ENCODE measurements around the gene DNAH7. TPM values are rescaled to one million over a fixed set of nuclear protein-coding genes. Genes with fewer than 3 reads are reported as not detected.
A peak's percentile ranks its signal among the peaks of the same experiment; 100 is the strongest.
"Not testable (repeated sequence)": the region's sequence is repeated elsewhere in the genome, so short reads cannot be mapped to it uniquely, and the experiment has no call there.

Gene DNAH7
- total RNA-seq, 2 donors from 2014 or later = 0.02 to 0.11 TPM

DNA sequence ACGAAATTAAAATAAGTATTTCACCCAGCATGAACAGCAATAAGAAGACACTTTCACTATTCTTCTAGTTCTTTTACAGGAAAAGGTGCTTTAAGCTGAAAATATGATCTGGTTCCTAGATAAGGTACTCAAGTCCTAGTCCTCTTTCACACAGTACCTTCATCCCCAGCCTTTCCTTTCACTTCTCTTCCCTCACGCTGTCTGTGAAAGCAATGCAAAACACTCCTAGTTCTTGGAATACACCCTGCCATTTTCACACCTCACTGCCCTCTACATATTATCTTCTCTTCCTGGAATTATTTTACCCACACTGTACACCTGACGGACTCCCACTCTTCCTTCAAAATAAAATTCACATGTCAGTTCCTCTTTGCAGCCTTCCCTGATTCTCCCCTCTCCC is 82.9 kb downstream of the DNAH7 start:
- DNase-seq (ENCODE audit: low spot score) = no peak
- no peaks in the 10 kb centered on the region for H3K4me1 Mint-ChIP-seq (ENCODE audit: low read depth in 2 of 2)
- H3K36me3 Mint-ChIP-seq = no peaks in the 10 kb centered on the region
- no peak for ATAC-seq
- H3K9me3 Mint-ChIP-seq = no peaks in the 10 kb centered on the region
- no peak overlapping the region for H3K27ac Mint-ChIP-seq
- no peak overlapping the region for H3K4me3 Mint-ChIP-seq
- peaks cover 2 to 7% of the 10 kb centered on the region in 2 donors for H3K27me3 Mint-ChIP-seq

DNA sequence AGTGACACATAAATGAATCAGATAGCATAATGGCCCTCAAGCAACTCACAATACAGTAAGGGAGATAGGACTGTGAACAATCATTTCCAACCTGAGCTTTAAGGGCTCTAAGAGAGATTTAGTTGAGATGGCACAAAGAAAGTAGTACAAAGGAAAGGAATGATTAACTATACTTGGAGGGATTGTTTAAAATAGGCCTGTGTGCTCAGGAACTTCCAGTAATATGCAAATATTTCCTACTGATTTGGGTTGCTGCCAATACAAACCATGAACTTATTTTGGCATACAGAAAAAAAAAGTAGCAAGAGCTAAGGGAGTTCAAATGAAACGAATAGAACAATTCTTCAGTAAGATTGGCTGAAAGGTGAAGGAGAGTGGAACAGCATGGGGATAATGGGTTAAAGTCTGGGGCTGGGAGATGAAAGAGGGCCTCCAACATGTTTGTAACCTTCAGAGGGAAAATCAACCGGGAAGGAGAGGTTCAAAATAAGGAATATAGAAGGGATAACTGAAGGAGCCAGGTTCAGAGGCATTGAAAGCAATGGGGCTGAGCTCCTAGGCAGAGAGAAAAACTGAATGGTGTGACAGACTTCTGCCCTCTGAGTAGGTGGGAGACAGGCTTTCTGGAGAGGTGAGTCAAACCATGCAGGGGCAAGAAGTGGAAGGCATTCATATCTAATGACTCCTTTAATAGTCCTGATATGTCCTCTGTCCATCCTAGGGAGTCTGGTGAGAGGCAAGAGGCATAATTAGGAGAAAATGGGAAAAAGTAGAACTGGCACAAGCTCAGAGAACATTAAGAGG is 83.5 kb downstream of the DNAH7 start:
- Mint-ChIP-seq H3K4me1 (ENCODE audit: low read depth in 2 of 2) (no peaks in the 10 kb centered on the region), H3K27me3 (peaks cover 2 to 7% of the 10 kb centered on the region in 2 donors), H3K4me3 (no peak overlapping the region), H3K36me3 (no peaks in the 10 kb centered on the region), H3K27ac (no peak overlapping the region), H3K9me3 (peaks cover 2% of the 10 kb centered on the region)
- no peak for DNase-seq (ENCODE audit: low spot score)
- peak in 1 of 2 donors; percentile 55 for ATAC-seq

- no peaks in the 10 kb centered on the region for H3K4me1 Mint-ChIP-seq (ENCODE audit: low read depth in 2 of 2)
- H3K9me3 Mint-ChIP-seq = no peaks in the 10 kb centered on the region
- ATAC-seq (no peak), DNase-seq (ENCODE audit: low spot score) (no peak)
- no peak overlapping the region for H3K4me3 Mint-ChIP-seq
- no peaks in the 10 kb centered on the region for H3K36me3 Mint-ChIP-seq
- H3K27me3 Mint-ChIP-seq = peaks cover 4 to 20% of the 10 kb centered on the region in 2 donors
- no peak overlapping the region for H3K27ac Mint-ChIP-seq
These were observed 101.3 kb downstream of the DNAH7 start for GRCh38 chr2:195967336-195967735.

- no peak for DNase-seq (ENCODE audit: low spot score)
- H3K27me3 Mint-ChIP-seq = peaks cover 0 to 13% of the 10 kb centered on the region in 2 donors
- H3K4me3 Mint-ChIP-seq = no peak overlapping the region
- no peaks in the 10 kb centered on the region for H3K9me3 Mint-ChIP-seq
- H3K27ac Mint-ChIP-seq = no peak overlapping the region
- no peaks in the 10 kb centered on the region for H3K4me1 Mint-ChIP-seq (ENCODE audit: low read depth in 2 of 2)
- ATAC-seq = no peak
- H3K36me3 Mint-ChIP-seq = no peaks in the 10 kb centered on the region
These were observed 106.8 kb downstream of the DNAH7 start for GRCh38 chr2:195961873-195962272.

- Mint-ChIP-seq H3K27me3 (peaks cover 0 to 7% of the 10 kb centered on the region in 2 donors), H3K4me1 (ENCODE audit: low read depth in 2 of 2) (no peaks in the 10 kb centered on the region)
- no peak for ATAC-seq
These were observed 109.3 kb downstream of the DNAH7 start for GRCh38 chr2:195959341-195959740.

GRCh38 chr2:195956725-195957124 is 111.9 kb downstream of the DNAH7 start:
- peaks cover 4% of the 10 kb centered on the region for H3K9me3 Mint-ChIP-seq

More at GRCh38 chr2:195959341-195959740, 109.3 kb downstream of the DNAH7 start:
- Mint-ChIP-seq H3K9me3 (no peaks in the 10 kb centered on the region), H3K36me3 (no peaks in the 10 kb centered on the region), H3K4me3 (no peak overlapping the region), H3K27ac (no peak overlapping the region)
- no peak for DNase-seq (ENCODE audit: low spot score)

DNA sequence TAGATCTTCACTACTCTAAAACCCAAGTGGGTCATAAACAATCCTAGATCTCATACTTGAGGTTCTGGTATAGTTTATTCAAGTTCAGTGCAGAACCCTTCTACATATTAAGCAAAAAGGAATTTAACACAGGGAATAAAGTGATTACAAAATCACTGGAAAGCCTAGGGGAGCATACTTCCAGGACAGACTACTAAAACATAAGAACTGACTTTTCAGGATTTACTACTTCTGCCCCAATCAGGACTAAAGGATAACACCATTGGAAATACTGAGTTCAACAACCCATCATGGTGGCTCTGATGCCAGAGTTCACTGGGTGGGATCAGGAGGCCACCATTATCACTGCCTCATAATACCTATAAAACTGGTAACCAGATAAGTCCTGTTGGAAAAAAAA is 123.6 kb downstream of the DNAH7 start:
- Mint-ChIP-seq H3K27ac (no peak overlapping the region), H3K9me3 (peaks cover 2% of the 10 kb centered on the region), H3K36me3 (no peaks in the 10 kb centered on the region), H3K4me3 (no peak overlapping the region), H3K4me1 (ENCODE audit: low read depth in 2 of 2) (no peaks in the 10 kb centered on the region), H3K27me3 (peaks cover 0 to 12% of the 10 kb centered on the region in 2 donors)
- DNase-seq (ENCODE audit: low spot score) (no peak), ATAC-seq (no peak)

More at GRCh38 chr2:195956725-195957124, 111.9 kb downstream of the DNAH7 start:
- DNase-seq (ENCODE audit: low spot score) = no peak
- Mint-ChIP-seq H3K36me3 (no peaks in the 10 kb centered on the region), H3K4me1 (ENCODE audit: low read depth in 2 of 2) (no peaks in the 10 kb centered on the region), H3K27ac (no peak overlapping the region), H3K27me3 (peaks cover 0 to 7% of the 10 kb centered on the region in 2 donors), H3K4me3 (no peak overlapping the region)
- no peak for ATAC-seq

DNA sequence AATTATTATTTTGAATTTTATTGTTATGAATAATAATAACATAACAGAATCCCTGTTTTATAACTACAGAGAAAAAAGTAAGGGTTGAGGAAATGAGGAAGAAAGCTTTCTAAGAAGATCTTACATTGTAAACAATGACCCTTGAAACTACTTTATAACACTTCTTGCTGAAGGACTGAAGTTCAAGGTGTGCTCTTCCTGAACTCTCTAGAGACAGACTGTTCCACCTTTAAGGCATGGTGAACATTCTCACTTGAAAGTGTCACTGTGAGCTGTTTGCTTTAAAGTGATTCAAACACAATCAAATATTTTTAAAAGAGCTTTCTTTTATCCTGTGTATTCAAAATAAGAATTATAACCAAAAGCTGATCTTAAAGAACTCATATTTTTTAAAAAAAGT is 131.5 kb downstream of the DNAH7 start:
- no peak for DNase-seq (ENCODE audit: low spot score)
- H3K4me3 Mint-ChIP-seq = no peak overlapping the region
- H3K36me3 Mint-ChIP-seq = no peaks in the 10 kb centered on the region
- no peaks in the 10 kb centered on the region for H3K4me1 Mint-ChIP-seq (ENCODE audit: low read depth in 2 of 2)
- H3K27me3 Mint-ChIP-seq = peaks cover 3 to 16% of the 10 kb centered on the region in 2 donors
- no peaks in the 10 kb centered on the region for H3K9me3 Mint-ChIP-seq
- no peak overlapping the region for H3K27ac Mint-ChIP-seq
- ATAC-seq = no peak

- Mint-ChIP-seq H3K4me1 (ENCODE audit: low read depth in 2 of 2) (no peaks in the 10 kb centered on the region), H3K27me3 (peaks cover 3 to 9% of the 10 kb centered on the region in 2 donors), H3K4me3 (no peak overlapping the region), H3K27ac (no peak overlapping the region), H3K9me3 (no peaks in the 10 kb centered on the region), H3K36me3 (no peaks in the 10 kb centered on the region)
- DNase-seq (ENCODE audit: low spot score) (no peak), ATAC-seq (no peak)
These were observed 134.2 kb downstream of the DNAH7 start for GRCh38 chr2:195934484-195934883.

GRCh38 chr2:195929531-195929930 is 139.1 kb downstream of the DNAH7 start:
- Mint-ChIP-seq H3K27ac (no peak overlapping the region), H3K36me3 (no peaks in the 10 kb centered on the region), H3K4me1 (ENCODE audit: low read depth in 2 of 2) (no peaks in the 10 kb centered on the region), H3K9me3 (no peaks in the 10 kb centered on the region), H3K27me3 (no peaks in the 10 kb centered on the region), H3K4me3 (no peak overlapping the region)
- ATAC-seq (no peak), DNase-seq (ENCODE audit: low spot score) (no peak)

- DNase-seq (ENCODE audit: low spot score) = no peak
- no peak overlapping the region for H3K27ac Mint-ChIP-seq
- no peaks in the 10 kb centered on the region for H3K4me1 Mint-ChIP-seq (ENCODE audit: low read depth in 2 of 2)
- ATAC-seq = no peak
- no peaks in the 10 kb centered on the region for H3K36me3 Mint-ChIP-seq
- H3K4me3 Mint-ChIP-seq = no peak overlapping the region
- peaks cover 0 to 4% of the 10 kb centered on the region in 2 donors for H3K27me3 Mint-ChIP-seq
- H3K9me3 Mint-ChIP-seq = no peaks in the 10 kb centered on the region
These were observed 143.5 kb downstream of the DNAH7 start for GRCh38 chr2:195925120-195925519.

GRCh38 chr2:195923889-195924288 is 144.7 kb downstream of the DNAH7 start:
- ATAC-seq (no peak), DNase-seq (ENCODE audit: low spot score) (no peak)
- no peaks in the 10 kb centered on the region for H3K9me3 Mint-ChIP-seq
- no peaks in the 10 kb centered on the region for H3K36me3 Mint-ChIP-seq
- no peak overlapping the region for H3K27ac Mint-ChIP-seq
- H3K4me3 Mint-ChIP-seq = no peak overlapping the region
- H3K27me3 Mint-ChIP-seq = peaks cover 0 to 7% of the 10 kb centered on the region in 2 donors
- H3K4me1 Mint-ChIP-seq (ENCODE audit: low read depth in 2 of 2) = no peaks in the 10 kb centered on the region

- H3K4me1 Mint-ChIP-seq (ENCODE audit: low read depth in 2 of 2); DNase-seq (ENCODE audit: low spot score); ATAC-seq; H3K36me3 Mint-ChIP-seq; H3K27ac Mint-ChIP-seq; H3K9me3 Mint-ChIP-seq; H3K27me3 Mint-ChIP-seq; H3K4me3 Mint-ChIP-seq: not testable (repeated sequence)
These were observed 151.5 kb downstream of the DNAH7 start for GRCh38 chr2:195917021-195917600.

- DNase-seq (ENCODE audit: low spot score) (no peak), ATAC-seq (no peak)
- no peak overlapping the region for H3K27ac Mint-ChIP-seq
- no peaks in the 10 kb centered on the region for H3K4me1 Mint-ChIP-seq (ENCODE audit: low read depth in 2 of 2)
- H3K4me3 Mint-ChIP-seq = no peak overlapping the region
- no peaks in the 10 kb centered on the region for H3K9me3 Mint-ChIP-seq
- H3K27me3 Mint-ChIP-seq = peaks cover 0 to 13% of the 10 kb centered on the region in 2 donors
- no peaks in the 10 kb centered on the region for H3K36me3 Mint-ChIP-seq
These were observed 156.6 kb downstream of the DNAH7 start for GRCh38 chr2:195912079-195912478.

Data from natural killer cell treated with Interleukin-12 subunit alpha and Interleukin-12 subunit beta and Interleukin-15 and Interleukin-18, amount 100 ng/mL, for 72 hours (primary cell).